Testis (tissue), 5 donors: ENCODE data around the gene HINT1. TPM values are rescaled to one million over a fixed set of nuclear protein-coding genes. Genes with fewer than 3 reads are reported as not detected.

Experiments
- DNase-seq: peaks from one replicate; pipeline ENCODE4 v3.0.0-alpha.2; 2019
- H3K27ac ChIP-seq, 2 donors: fragments of 200-600 bp; sonication (generic); one replicate each; pipeline ENCODE4 v1.5.1; 2019
- H3K27me3 ChIP-seq: fragments of 200-600 bp; sonication (generic); one replicate; pipeline ENCODE4 v1.5.1; 2019
- H3K36me3 ChIP-seq: fragments of 200-600 bp; sonication (generic); one replicate; pipeline ENCODE4 v1.5.1; 2017; ENCODE audit warnings: low read depth; ENCODE audit errors: missing control alignments
- H3K4me1 ChIP-seq: fragments of 200-600 bp; sonication (generic); one replicate; pipeline ENCODE4 v1.5.1; 2019
- H3K4me3 ChIP-seq, 2 donors: fragments of 200-600 bp; sonication (generic); one replicate each; pipeline ENCODE4 v1.5.1; 2017 to 2019
- H3K9me3 ChIP-seq: fragments of 200-600 bp; sonication (generic); one replicate; pipeline ENCODE4 v1.5.1; 2017
- CTCF ChIP-seq, 3 experiments: fragments of 450-650 bp in 2 of 3; fragments of 200-600 bp in 1 of 3; sonication (generic) in 1 of 3; IDR thresholded peaks; one replicate each; pipeline ENCODE4 v1.5.1; 2016 to 2019; ENCODE audit warnings: antibody characterized with exemption in 3 of 3, mild to moderate bottlenecking in 2 of 3, moderate library complexity in 1 of 3
- POLR2A ChIP-seq: fragments of 450-650 bp; IDR thresholded peaks from one replicate; pipeline ENCODE4 v1.6.1; 2017; ENCODE audit warnings: antibody characterized with exemption, mild to moderate bottlenecking, moderate library complexity
- WGBS, 2 donors: methylation state at CpG; one replicate each; pipeline ENCODE4 v1.1.5; 2018; 5-methylcytosine and 5-hydroxymethylcytosine counted together
- intact Hi-C: fragments of 100-400 bp; cut with DNase I; formaldehyde crosslinking; loops from one replicate; pipeline ENCODE4 v1.15.1; 2023; ENCODE audit warnings: low total_unique reads
- long read RNA-seq, 2 donors: transcript quantifications; one replicate each; lab custom pipeline, GENCODE V29; 2026
- polyA plus RNA-seq: library from polyadenylated mRNA; stranded (reverse); fragments of 350-450 nt; fragmentation: Illumina TruSeq; extraction: RNeasy Lipid Tissue Mini Kit (QIAGEN cat#74804); gene quantifications from one replicate; pipeline ENCODE4 v1.2.3, GENCODE V29; 2014; ENCODE audit warnings: low read depth, low replicate concordance; ENCODE audit not compliant: insufficient read depth
- total RNA-seq, 2 donors: library from RNA; depleted of rRNA; stranded (reverse); fragments of >200 nt; gene quantifications; one replicate each; pipeline ENCODE4 v1.2.3, GENCODE V29; 2016

Gene HINT1
- total RNA-seq (100 to 1,000 TPM; 102 to 104 TPM), polyA plus RNA-seq (222 TPM)
- long read RNA-seq, donor 1, transcript HINT1-201 (3 exons, 1,081 nt): major isoform, 266 of 303 reads
- long read RNA-seq, donor 1, partial matches to known transcripts: 20 of 303 reads
- long read RNA-seq, donor 1, other reads (novel, unspliced or antisense): 12 of 303 reads
- long read RNA-seq, donor 2, transcript HINT1-201 (3 exons, 1,081 nt): major isoform, 251 of 284 reads
- long read RNA-seq, donor 2, partial matches to known transcripts: 18 of 284 reads
- long read RNA-seq, donor 2, other reads (novel, unspliced or antisense): 9 of 284 reads

GRCh38 chr5:131165119-131165727 lies at the start of gene HINT1:
Gene HINT1 (minus strand): TSS chr5:131165256. CDS start chr5:131165205, 51 bp downstream.
- 0% methylated on average over 30 to 31 of the region's 33 CpGs for WGBS, 2 donors
- DNase-seq: peak; percentile 92
- no peaks in the 10 kb centered on the region for H3K9me3 ChIP-seq
- peaks cover 8% of the 10 kb centered on the region for H3K4me1 ChIP-seq
- H3K36me3 ChIP-seq: no peaks in the 10 kb centered on the region
- H3K27me3 ChIP-seq: no peaks in the 10 kb centered on the region
- intact Hi-C loops: loop anchor here (10.0 kb wide), 1 partner anchor 100 kb away; the partner anchor contains the start of gene CDC42SE2
- H3K4me3 ChIP-seq: peak within 1 kb of the TSS; percentile 79 to 86
- peak within 1 kb of the TSS; percentile 75 to 93 for H3K27ac ChIP-seq
- peak; percentile 31 for TF ChIP-seq POLR2A
- peak in 2 of 3 experiments; percentile 0 to 24 for TF ChIP-seq CTCF (IDR thresholded peaks at IDR 0.05)

- no peak for TF ChIP-seq CTCF (IDR thresholded peaks at IDR 0.05)
- TF ChIP-seq POLR2A: no peak
- Histone ChIP-seq H3K27ac (no peak overlapping the region), H3K27me3 (no peaks in the 10 kb centered on the region), H3K36me3 (no peaks in the 10 kb centered on the region), H3K4me3 (no peak overlapping the region), H3K4me1 (peaks cover 8% of the 10 kb centered on the region), H3K9me3 (no peaks in the 10 kb centered on the region)
- intact Hi-C loops: no loop called here
- 53 to 68% methylated on average over 3 of the region's 3 CpGs for WGBS, 2 donors
- DNase-seq: no peak
These were observed 49.7 kb upstream of the HINT1 start for GRCh38 chr5:131214609-131215227.

GRCh38 chr5:131212471-131213021 lies 47.5 kb upstream of the HINT1 start:
- Histone ChIP-seq H3K4me1 (peaks cover 8% of the 10 kb centered on the region), H3K4me3 (no peak overlapping the region), H3K9me3 (no peaks in the 10 kb centered on the region), H3K27me3 (no peaks in the 10 kb centered on the region), H3K27ac (no peak overlapping the region), H3K36me3 (no peaks in the 10 kb centered on the region)
- TF ChIP-seq CTCF (IDR thresholded peaks at IDR 0.05) (no peak), POLR2A (no peak)
- 76 to 88% methylated on average over 5 of the region's 5 CpGs for WGBS, 2 donors
- no peak for DNase-seq
- intact Hi-C loops: no loop called here

GRCh38 chr5:131211669-131212068 lies 46.6 kb upstream of the HINT1 start:
- no peaks in the 10 kb centered on the region for H3K36me3 ChIP-seq
- intact Hi-C loops: no loop called here
- H3K27me3 ChIP-seq: no peaks in the 10 kb centered on the region
- no peak for TF ChIP-seq CTCF (IDR thresholded peaks at IDR 0.05)
- no peak for TF ChIP-seq POLR2A
- H3K9me3 ChIP-seq: no peaks in the 10 kb centered on the region
- no peak overlapping the region for H3K4me3 ChIP-seq
- peaks cover 8% of the 10 kb centered on the region for H3K4me1 ChIP-seq
- no peak for DNase-seq
- 94 to 97% methylated on average over 5 of the region's 5 CpGs for WGBS, 2 donors
- H3K27ac ChIP-seq: no peak overlapping the region
